ENCODE results near the gene PDCD7. TPM values are rescaled to one million over a fixed set of nuclear protein-coding genes. Genes with fewer than 3 reads are reported as not detected.

PDCD7 gene
- total RNA-seq (2012; rRNA removed) (4.7 and 8.1 TPM in 2 replicates), polyA plus RNA-seq (2012; rRNA removed) (8.1 and 12.3 TPM in 2 replicates), Bru-seq, nascent RNA (percentile 75 among the genes with signal in this experiment), BruChase-seq, experiment 1, labeled RNA remaining after a 6-hour chase (percentile 86 among the genes with signal in this experiment), BruChase-seq, experiment 2, labeled RNA remaining after a 2-hour chase (percentile 84 among the genes with signal in this experiment)
- 6.1 and 8.4 TPM in 2 replicates for polyA plus RNA-seq (2012; cell fraction: cytosol; rRNA removed)
- 6.5 and 13.2 TPM in 2 replicates for polyA plus RNA-seq (2012; cell fraction: nucleus; rRNA removed; ENCODE audit: low replicate concordance)
- long read RNA-seq, partial matches to known transcripts = 15 of 21 reads
- long read RNA-seq, other reads (novel, unspliced or antisense) = 5 of 21 reads

- in situ Hi-C loops (cut with MboI; ENCODE audit: low sequenced_read_pairs) = no loop called here
Observed at GRCh38 chr15:65133548-65134200, at the start of gene PDCD7. TSS of gene PDCD7 (minus strand) at chr15:65133808. CDS start at chr15:65133781, 27 bp downstream.

More at GRCh38 chr15:65133548-65134200, at the start of gene PDCD7:
- TF ChIP-seq MAZ (IDR thresholded peaks at IDR 0.05; ENCODE audit: borderline replicate concordance, low read depth, low read length) (no peak; the same call in 1 of the 2 replicates), MXI1 (IDR thresholded peaks at IDR 0.05; ENCODE audit: borderline replicate concordance, low read depth, low read length) (peak; percentile 73; the same call in 1 of the 2 replicates), POLR2A (IDR thresholded peaks at IDR 0.05; ENCODE audit: low read depth, low read length) (peak; percentile 71; the same call in 1 of the 2 replicates), MAFK (IDR thresholded peaks at IDR 0.05; ENCODE audit: low read depth, low read length) (no peak), SMC3 (IDR thresholded peaks at IDR 0.05; ENCODE audit: low read depth, low read length) (no peak), ELK1 (IDR thresholded peaks at IDR 0.05; ENCODE audit: borderline replicate concordance, low read depth, low read length) (no peak), BHLHE40 (IDR thresholded peaks at IDR 0.05; ENCODE audit: low read depth, low read length) (no peak)
- BruUV-seq (replicated peaks) = no TSS peak
- peak within 1 kb of the TSS; percentile 94 for H3K23ac ChIP-seq (ENCODE audit: low read depth, low read length)
- H3K4me2 ChIP-seq (ENCODE audit: low read depth, low read length) = peak within 1 kb of the TSS; percentile 99
- H3K9me3 ChIP-seq (ENCODE audit: control insufficient read depth, insufficient read depth, low read length) = peaks cover 2% of the 10 kb centered on the region; the same call in 1 of the 2 replicates
- peak within 1 kb of the TSS; percentile 62 for H3K4me3 ChIP-seq (ENCODE audit: insufficient read depth, low read depth, low read length)
- POLR2A ChIA-PET (ENCODE audit: unreplicated experiment) = no interaction called here
- peak within 1 kb of the TSS; percentile 100 for H4K5ac ChIP-seq (ENCODE audit: low read depth, low read length)
- peak within 1 kb of the TSS; percentile 59 for H2AK5ac ChIP-seq (ENCODE audit: low read depth, low read length)
- peaks cover 10 to 37% of the 10 kb centered on the region in 2 experiments for H3K79me1 ChIP-seq (ENCODE audit: low read depth in 1 of 2, low read length in 2 of 2)
- H3K27me3 ChIP-seq (ENCODE audit: control insufficient read depth, insufficient read depth, low read length) = no peaks in the 10 kb centered on the region
- no peak within 1 kb of the TSS for H2BK20ac ChIP-seq (ENCODE audit: low read depth, low read length)
- peak within 1 kb of the TSS; percentile 94 for H2BK5ac ChIP-seq (ENCODE audit: low read depth, low read length, poor library complexity, severe bottlenecking)
- WGBS, 2 experiments (ENCODE audit: extremely low coverage in 2 of 2, insufficient read length in 1 of 2) = 0% methylated on average over 31 of the region's 45 CpGs; no CpG with 5 or more reads in 1 of the 2 experiments
- intact Hi-C loops (cut with micrococcal nuclease) = no loop called here
- peak within 1 kb of the TSS; percentile 93 for H4K91ac ChIP-seq (ENCODE audit: insufficient read depth, low read depth, low read length)
- H3K9ac ChIP-seq (ENCODE audit: low read depth, low read length) = peak within 1 kb of the TSS; percentile 96
- peak; percentile 92 for DNase-seq
- peak within 1 kb of the TSS; percentile 87; the same call in 1 of the 2 replicates for H3K18ac ChIP-seq (ENCODE audit: low read depth, low read length)
- dilution Hi-C loops (cut with HindIII; ENCODE audit: low sequenced_read_pairs, unreplicated experiment) = no loop called here
- H3K4ac ChIP-seq (ENCODE audit: low read depth, low read length) = peak within 1 kb of the TSS; percentile 96
- peak within 1 kb of the TSS; percentile 100 for H3K14ac ChIP-seq (replicated peaks; ENCODE audit: low read depth, low read length)
- H2BK15ac ChIP-seq (ENCODE audit: low read depth, low read length) = peak within 1 kb of the TSS; percentile 13; the same call in 1 of the 3 replicates
- H2BK120ac ChIP-seq (ENCODE audit: low read depth, low read length) = no peak within 1 kb of the TSS
- H3K36me3 ChIP-seq (ENCODE audit: control insufficient read depth, insufficient read depth, low read length) = peaks cover 10% of the 10 kb centered on the region
- peaks cover 3% of the 10 kb centered on the region for H3K4me1 ChIP-seq (ENCODE audit: control insufficient read depth, insufficient read depth, low read length)
- peak within 1 kb of the TSS; percentile 92 for H2AFZ ChIP-seq (replicated peaks; ENCODE audit: low read length, poor library complexity)
- H3K56ac ChIP-seq (ENCODE audit: extremely low read depth, insufficient read depth, low read length) = peak within 1 kb of the TSS; percentile 90
- CTCF ChIA-PET = no interaction called here
- H4K8ac ChIP-seq (ENCODE audit: low read depth in 2 of 2, low read length in 2 of 2) = peak within 1 kb of the TSS; percentile 85 to 99
- no peaks in the 10 kb centered on the region; the same call in 1 of the 2 replicates for H3K9me1 ChIP-seq (ENCODE audit: insufficient read depth, low read length)
- peak within 1 kb of the TSS; percentile 61 for H3K27ac ChIP-seq (ENCODE audit: insufficient read depth, low read length)
- peak; percentile 87 for ATAC-seq (ENCODE audit: low read depth)
- H4K20me1 ChIP-seq (ENCODE audit: insufficient read depth, low read length) = peaks cover 20% of the 10 kb centered on the region; the same call in 1 of the 2 replicates
- peak within 1 kb of the TSS; percentile 94 for H2AK9ac ChIP-seq (replicated peaks; ENCODE audit: low read depth, low read length, poor library complexity)
